Stimulated activated CD8-positive, alpha-beta memory T cell treated with anti-CD3 and anti-CD28 coated beads, Interleukin-2, amount 100 ng/mL, for 48 hours (primary cell): ENCODE data around the gene MYO10.

Experiments used
- DNase-seq, 2 donors: peaks; one replicate each; pipeline ENCODE4 v3.0.0-alpha.2; 2020; ENCODE audit warnings: low read depth in 2 of 2

Gene MYO10

DNA sequence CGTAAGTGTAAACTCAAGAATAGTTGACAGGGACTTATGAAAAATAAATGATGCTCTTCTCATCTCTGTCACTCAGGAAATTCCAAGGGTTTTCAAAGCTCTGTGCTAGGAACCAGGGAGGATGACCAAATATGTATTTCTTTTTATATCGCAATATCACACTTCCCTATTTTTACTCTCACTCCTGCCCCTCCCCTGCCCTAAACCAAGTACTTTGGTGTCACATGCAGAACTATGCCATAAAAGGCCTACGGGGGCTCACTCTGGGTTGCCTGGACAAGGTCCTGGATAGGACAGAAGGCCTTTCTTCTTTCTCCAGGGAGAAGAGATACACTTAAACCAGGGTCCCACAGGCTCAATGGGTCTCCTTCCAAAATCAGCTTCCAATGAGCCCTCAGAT is 311.0 kb downstream of the MYO10 start:
- no peak for DNase-seq

DNA sequence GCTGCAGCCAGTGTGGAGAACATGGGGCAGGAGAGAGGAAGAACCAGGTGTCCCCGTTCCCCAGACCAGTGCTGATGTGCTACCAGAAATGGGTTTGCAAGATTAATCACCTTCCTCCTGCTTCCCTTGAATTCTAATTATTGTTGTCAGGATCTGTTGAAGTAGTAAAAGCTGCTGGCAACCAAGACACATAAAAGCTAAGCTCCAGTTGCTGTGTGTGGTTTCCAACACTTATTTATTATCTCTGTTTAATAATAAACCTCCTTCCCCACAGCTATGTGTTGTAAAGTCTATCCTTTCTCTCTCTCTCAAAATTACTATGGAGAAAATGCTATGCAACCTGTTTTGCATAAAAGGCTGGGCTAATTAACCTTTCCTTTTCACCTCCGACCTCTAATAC is 317.0 kb downstream of the MYO10 start:
- DNase-seq = no peak

DNA sequence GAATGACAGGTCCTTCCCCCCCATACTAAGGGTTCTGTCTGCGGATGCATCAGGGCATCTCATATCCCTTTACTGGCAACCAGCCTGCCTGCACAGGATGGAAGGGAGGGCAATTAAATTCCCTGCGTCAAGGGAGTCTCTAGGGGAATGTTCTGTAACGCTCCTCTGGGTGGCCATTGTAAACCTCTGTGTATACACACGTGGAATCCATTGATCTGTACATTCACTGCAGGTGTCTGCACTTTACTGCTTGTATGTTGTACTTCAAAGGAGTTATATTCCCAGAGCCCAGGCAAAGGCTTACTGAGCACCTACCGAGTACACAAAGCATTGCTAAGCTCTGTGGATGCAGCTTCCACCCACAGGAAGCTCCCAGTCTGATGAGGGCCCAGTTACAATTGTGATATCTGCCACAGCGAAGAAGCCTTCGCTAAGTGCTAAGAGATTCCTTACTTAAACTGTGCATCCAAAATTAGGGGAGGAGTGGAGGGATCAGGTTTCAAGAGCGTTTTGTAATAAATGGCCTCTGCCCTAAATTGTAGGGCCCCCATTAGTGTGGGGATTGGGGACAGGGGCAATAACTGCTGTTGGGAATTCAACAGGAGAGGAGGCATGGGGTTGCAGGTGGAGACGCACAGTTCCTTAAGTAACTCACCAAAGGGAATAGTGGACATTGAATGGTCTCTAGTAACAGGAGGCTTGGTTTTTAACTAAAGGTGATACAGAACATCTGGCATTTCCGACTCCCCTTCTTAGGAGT is 317.8 kb downstream of the MYO10 start:
- no peak for DNase-seq

DNA sequence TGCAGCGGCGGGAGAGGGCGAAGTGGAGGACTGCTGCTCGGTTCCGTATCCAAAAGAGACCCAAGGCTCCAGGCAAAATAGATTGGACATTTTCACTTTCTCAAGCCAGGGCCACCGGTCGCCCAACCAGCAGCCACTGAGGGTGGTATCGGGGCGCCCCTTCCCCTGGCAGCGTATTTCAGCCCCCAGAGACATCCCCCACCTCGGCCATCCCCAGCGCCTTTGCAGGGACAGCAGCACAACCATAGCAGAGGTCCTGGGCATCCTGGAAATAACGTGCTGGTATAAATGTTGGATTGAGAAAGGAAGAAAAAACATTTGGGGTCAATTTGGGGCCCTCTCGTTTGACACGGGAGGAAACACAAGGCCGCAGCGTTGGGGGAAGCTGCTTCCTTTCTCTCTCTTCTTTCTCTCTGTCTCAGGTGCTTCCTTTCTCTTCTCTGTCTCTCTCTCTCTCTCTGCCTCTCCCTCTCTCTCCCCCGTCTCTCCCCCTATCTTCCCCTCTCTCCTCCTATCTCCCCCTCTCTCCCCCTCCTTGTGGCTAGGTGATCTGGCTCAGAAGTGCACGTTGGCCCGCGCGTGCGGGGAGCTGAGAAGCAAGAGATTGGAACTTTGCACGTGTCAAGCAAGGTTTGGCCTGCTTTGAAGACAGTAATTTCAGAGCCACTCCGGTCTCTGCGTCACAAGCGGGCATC is 318.7 kb downstream of the MYO10 start:
- DNase-seq = no peak

DNA sequence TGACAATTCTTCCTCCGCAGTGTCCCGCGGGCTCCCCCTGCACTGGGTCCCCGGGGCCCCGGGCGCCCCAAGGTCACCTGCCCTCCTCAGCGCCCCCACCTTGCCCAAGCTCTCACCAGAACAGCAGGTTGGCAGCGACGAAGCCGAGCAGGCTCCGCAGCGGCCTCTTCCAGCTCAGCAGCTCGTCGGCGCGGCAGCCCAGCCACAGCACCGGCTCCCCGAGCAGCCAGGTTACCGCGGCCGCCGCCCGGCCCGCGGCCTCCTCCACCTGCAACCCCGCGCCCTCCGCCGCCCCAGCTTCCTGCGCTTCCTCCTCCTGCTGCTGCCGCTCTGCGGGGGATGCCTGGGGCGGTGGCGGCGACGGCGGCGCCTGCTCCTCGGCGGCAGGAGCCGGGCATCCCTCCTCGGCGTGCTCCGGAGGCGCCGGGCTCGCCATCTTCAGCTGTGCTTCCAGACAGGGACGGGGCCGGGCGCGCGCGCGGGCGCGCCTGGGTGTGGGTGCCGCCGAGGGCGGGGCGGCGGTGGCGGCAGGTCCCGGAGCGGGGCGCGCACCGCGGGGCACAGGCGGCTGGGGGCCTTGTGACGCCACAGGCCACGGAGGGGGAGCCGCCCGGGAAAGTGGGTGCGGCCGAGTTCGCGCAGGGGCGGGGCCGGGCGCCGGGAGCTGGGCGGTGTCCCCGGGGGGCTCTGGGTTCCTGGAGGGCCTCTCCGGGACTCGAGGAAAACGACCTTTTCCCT is 319.4 kb downstream of the MYO10 start, which contains the start of gene RETREG1:
Gene RETREG1 (minus strand): TSS at position 462 of the 738 bp plus-strand sequence. CDS start 26 bp downstream, at position 436.
- peak; percentile 68 to 70 for DNase-seq

DNA sequence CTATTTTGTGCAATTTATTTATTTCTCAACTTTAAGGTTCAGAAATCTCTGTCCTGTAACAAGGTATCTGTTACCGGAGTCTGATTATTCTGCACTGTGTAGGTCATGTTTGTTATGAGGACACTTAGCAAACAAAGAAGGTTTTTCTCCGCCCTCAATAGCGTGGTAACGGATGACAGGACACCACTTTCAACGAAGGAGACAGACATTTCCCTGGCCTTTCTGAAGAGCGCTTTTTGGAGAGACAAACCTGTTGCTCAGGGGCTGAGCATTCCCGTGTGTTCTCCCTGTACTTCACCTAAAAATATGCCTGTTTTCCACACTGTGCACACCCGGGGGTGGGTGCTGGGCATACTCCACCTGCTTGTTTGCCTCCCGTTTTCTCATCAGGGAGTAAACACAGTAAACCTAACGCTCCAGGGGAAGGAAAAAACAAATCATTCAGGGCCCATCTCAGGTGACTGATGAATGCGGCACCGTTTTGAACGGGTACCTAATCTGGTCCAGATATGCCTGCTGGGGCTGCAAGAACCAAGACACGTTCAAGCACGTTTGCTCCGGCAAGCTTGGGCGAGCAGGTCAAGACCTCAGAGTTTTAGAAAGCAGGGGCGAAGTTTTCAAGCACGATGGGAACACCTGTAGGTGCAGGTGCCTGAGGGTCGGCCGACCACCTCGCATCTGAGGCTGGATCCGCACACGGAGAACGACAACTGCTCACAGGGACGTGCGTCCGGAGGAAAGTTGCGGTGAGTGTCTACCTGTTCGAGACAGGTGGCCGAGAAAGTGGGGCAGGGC is 320.1 kb downstream of the MYO10 start:
- no peak for DNase-seq

DNA sequence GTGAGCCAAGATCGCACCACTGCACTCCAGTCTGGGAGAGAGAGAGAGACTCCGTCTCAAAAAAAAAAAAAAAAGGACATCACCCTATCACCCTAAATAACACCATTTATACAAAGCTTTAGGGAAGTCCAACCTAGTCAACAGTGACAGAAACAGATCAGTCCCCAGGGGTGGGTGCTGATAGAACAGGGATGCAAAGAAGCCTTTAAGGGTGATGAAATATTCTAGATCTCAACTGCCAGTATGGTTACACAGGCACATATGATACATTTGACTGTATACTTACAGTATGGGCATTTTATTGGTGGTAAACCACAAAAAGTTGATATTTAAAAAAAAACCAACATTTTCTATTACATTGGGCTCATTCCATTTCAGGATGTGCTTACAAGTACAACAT is 324.1 kb downstream of the MYO10 start:
- no peak for DNase-seq
